Mononuclear cell (primary cell): ENCODE results near the gene SASH3. TPM values are rescaled to one million over a fixed set of nuclear protein-coding genes. Genes with fewer than 3 reads are reported as not detected.

ENCODE experiments used
- H3K27me3 ChIP-seq: 2 replicates; pipeline ENCODE4 v1.6.0; 2011; ENCODE audit warnings: low read length, control low read depth; ENCODE audit not compliant: insufficient read depth
- H3K4me1 ChIP-seq: 2 replicates; pipeline ENCODE4 v1.5.1; 2011; ENCODE audit warnings: mild to moderate bottlenecking, low read length, control low read depth; ENCODE audit not compliant: insufficient read depth
- H3K4me3 ChIP-seq: 2 replicates; pipeline ENCODE4 v1.5.1; 2011; ENCODE audit warnings: mild to moderate bottlenecking, low read length, moderate library complexity
- H3K9me3 ChIP-seq: 2 replicates; pipeline ENCODE4 v1.5.1; 2011; ENCODE audit warnings: low read depth, mild to moderate bottlenecking, control low read depth, low read length
- total RNA-seq: library from RNA; depleted of rRNA; stranded (reverse); fragments of >200 nt; gene quantifications from one replicate; pipeline ENCODE4 v1.2.3, GENCODE V29; 2012

Gene SASH3
- total RNA-seq, 1 donor = 132 TPM

- Histone ChIP-seq H3K27me3 (no peaks in the 10 kb centered on the region), H3K9me3 (no peaks in the 10 kb centered on the region)
These were observed 60.6 kb downstream of the SASH3 start for GRCh38 chrX:129840344-129840743.

GRCh38 chrX:129842510-129843208 lies 62.9 kb downstream of the SASH3 start:
- H3K4me1 ChIP-seq = peaks cover 10% of the 10 kb centered on the region
- H3K4me3 ChIP-seq = peak overlapping the region; percentile 57
- H3K27me3 ChIP-seq = no peaks in the 10 kb centered on the region
- H3K9me3 ChIP-seq = no peaks in the 10 kb centered on the region

More at GRCh38 chrX:129840344-129840743, 60.6 kb downstream of the SASH3 start:
- H3K4me3 ChIP-seq = no peak overlapping the region
- H3K4me1 ChIP-seq = peaks cover 10% of the 10 kb centered on the region

- Histone ChIP-seq H3K9me3 (no peaks in the 10 kb centered on the region), H3K4me3 (peak overlapping the region; percentile 57), H3K27me3 (no peaks in the 10 kb centered on the region), H3K4me1 (peaks cover 10% of the 10 kb centered on the region)
These were observed 63.4 kb downstream of the SASH3 start for GRCh38 chrX:129843209-129843458.

- Histone ChIP-seq H3K27me3 (no peaks in the 10 kb centered on the region), H3K4me1 (peaks cover 10% of the 10 kb centered on the region), H3K4me3 (peak within 1 kb of the TSS; percentile 57), H3K9me3 (no peaks in the 10 kb centered on the region)
These were observed 63.9 kb downstream of the SASH3 start, which contains the start of gene ZDHHC9 for GRCh38 chrX:129843459-129844306. TSS of gene ZDHHC9 (minus strand) at chrX:129843886. CDS start at chrX:129841945, 1,941 bp downstream.

Other genes starting within 250 kb of the SASH3 start
- 2.2 TPM for gene OCRL, start 239.7 kb upstream of the SASH3 start, total RNA-seq
- not detected for gene APLN, start 125.0 kb upstream of the SASH3 start, total RNA-seq
- gene XPNPEP2, start 41.0 kb upstream of the SASH3 start, total RNA-seq = 0.31 TPM
- gene ZDHHC9, start 63.9 kb downstream of the SASH3 start, total RNA-seq = 2.7 TPM
- gene UTP14A, start 126.2 kb downstream of the SASH3 start, total RNA-seq = 11.6 TPM
- 2.2 TPM for gene BCORL1, start 202.7 kb downstream of the SASH3 start, total RNA-seq